ENCODE results near the gene POLK. TPM values are rescaled to one million over a fixed set of nuclear protein-coding genes. Genes with fewer than 3 reads are reported as not detected.
"Not testable (repeated sequence)": the region's sequence is repeated elsewhere in the genome, so short reads cannot be mapped to it uniquely, and the experiment has no call there.

The POLK gene
- total and polyA plus RNA-seq, 2 donors = 14.1 to 140 TPM

- Histone ChIP-seq H3K36me3 (ENCODE audit: insufficient read depth) (no peaks in the 10 kb centered on the region), H3K27ac (ENCODE audit: low read depth) (no peak overlapping the region), H3K4me1 (ENCODE audit: insufficient read depth) (no peaks in the 10 kb centered on the region), H3K4me3 (ENCODE audit: low read depth, low read length) (no peak overlapping the region)
- WGBS = 94% methylated on average over 2 of the region's 2 CpGs
- DNase-seq (ENCODE audit: extremely low spot score) = no peak
These were observed 9.5 kb downstream of the POLK start for GRCh38 chr5:75521195-75521594.

DNA sequence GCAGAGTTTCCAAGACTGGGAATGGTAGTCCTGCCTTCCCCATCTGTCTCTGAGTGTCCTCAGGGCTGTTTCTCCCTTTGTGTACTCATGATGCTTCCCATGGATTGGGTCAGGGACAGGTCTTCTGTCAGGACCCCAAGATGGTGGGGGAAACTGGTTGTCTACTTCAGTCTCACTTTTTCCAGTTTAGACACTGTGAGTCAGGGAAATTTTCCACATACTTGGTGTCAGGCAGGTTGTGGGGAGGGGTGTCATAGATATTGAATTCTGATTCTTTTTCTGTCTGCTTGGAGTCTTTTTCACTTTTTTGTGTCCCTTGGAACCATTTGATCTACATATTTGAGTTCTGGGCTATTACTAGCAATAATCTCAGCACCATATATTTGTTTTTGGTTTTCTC is 10.3 kb downstream of the POLK start:
- Histone ChIP-seq H3K36me3 (ENCODE audit: insufficient read depth) (no peaks in the 10 kb centered on the region), H3K27ac (ENCODE audit: low read depth) (no peak overlapping the region), H3K4me1 (ENCODE audit: insufficient read depth) (no peaks in the 10 kb centered on the region), H3K4me3 (ENCODE audit: low read depth, low read length) (no peak overlapping the region)
- DNase-seq (ENCODE audit: extremely low spot score) = no peak

DNA sequence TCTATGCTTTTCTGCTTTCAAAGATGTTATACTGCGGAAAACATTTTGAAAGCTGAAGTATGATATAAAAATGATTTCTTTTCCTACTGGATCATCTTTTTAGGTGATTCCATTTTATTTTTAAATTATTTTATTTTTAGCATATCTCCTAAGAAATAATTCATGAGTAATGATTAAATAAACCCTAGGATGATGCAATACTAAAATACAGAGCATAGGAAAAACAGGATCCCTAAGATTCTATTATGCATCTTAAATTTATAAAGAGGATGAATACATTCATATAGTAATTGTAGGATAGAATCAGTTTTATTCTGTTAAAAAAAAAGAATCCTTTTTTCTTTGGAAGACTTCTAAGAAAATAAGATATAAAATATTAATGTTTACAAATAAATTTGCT is 10.9 kb downstream of the POLK start:
- H3K27ac ChIP-seq (ENCODE audit: low read depth) = no peak overlapping the region
- no peaks in the 10 kb centered on the region for H3K4me1 ChIP-seq (ENCODE audit: insufficient read depth)
- DNase-seq (ENCODE audit: extremely low spot score) = no peak
- no peak overlapping the region for H3K4me3 ChIP-seq (ENCODE audit: low read depth, low read length)
- no peaks in the 10 kb centered on the region for H3K36me3 ChIP-seq (ENCODE audit: insufficient read depth)
- 97% methylated on average over 1 of the region's 1 CpG for WGBS

GRCh38 chr5:75523275-75523674 is 11.6 kb downstream of the POLK start:
- Histone ChIP-seq H3K36me3 (ENCODE audit: insufficient read depth) (no peaks in the 10 kb centered on the region), H3K27ac (ENCODE audit: low read depth) (no peak overlapping the region), H3K4me3 (ENCODE audit: low read depth, low read length) (no peak overlapping the region), H3K4me1 (ENCODE audit: insufficient read depth) (no peaks in the 10 kb centered on the region)
- WGBS = 92% methylated on average over 1 of the region's 1 CpG
- no peak for DNase-seq (ENCODE audit: extremely low spot score)

- no peak for DNase-seq (ENCODE audit: extremely low spot score)
- Histone ChIP-seq H3K27ac (ENCODE audit: low read depth) (no peak overlapping the region), H3K4me3 (ENCODE audit: low read depth, low read length) (no peak overlapping the region), H3K4me1 (ENCODE audit: insufficient read depth) (no peaks in the 10 kb centered on the region), H3K36me3 (ENCODE audit: insufficient read depth) (no peaks in the 10 kb centered on the region)
- 75% methylated on average over 3 of the region's 3 CpGs for WGBS
These were observed 12.4 kb downstream of the POLK start for GRCh38 chr5:75524071-75524470.

- Histone ChIP-seq H3K4me3 (ENCODE audit: low read depth, low read length) (no peak overlapping the region), H3K4me1 (ENCODE audit: insufficient read depth) (no peaks in the 10 kb centered on the region), H3K27ac (ENCODE audit: low read depth) (no peak overlapping the region), H3K36me3 (ENCODE audit: insufficient read depth) (no peaks in the 10 kb centered on the region)
- DNase-seq (ENCODE audit: extremely low spot score) = no peak
- WGBS = 85% methylated on average over 1 of the region's 1 CpG
These were observed 12.9 kb downstream of the POLK start for GRCh38 chr5:75524591-75524990.

- WGBS = 95% methylated on average over 1 of the region's 1 CpG
- no peaks in the 10 kb centered on the region for H3K4me1 ChIP-seq (ENCODE audit: insufficient read depth)
- DNase-seq (ENCODE audit: extremely low spot score) = no peak
- H3K36me3 ChIP-seq (ENCODE audit: insufficient read depth) = no peaks in the 10 kb centered on the region
- H3K4me3 ChIP-seq (ENCODE audit: low read depth, low read length) = no peak overlapping the region
- H3K27ac ChIP-seq (ENCODE audit: low read depth) = no peak overlapping the region
These were observed 13.7 kb downstream of the POLK start for GRCh38 chr5:75525344-75525743.

- Histone ChIP-seq H3K4me1 (ENCODE audit: insufficient read depth) (no peaks in the 10 kb centered on the region), H3K36me3 (ENCODE audit: insufficient read depth) (no peaks in the 10 kb centered on the region), H3K27ac (ENCODE audit: low read depth) (no peak overlapping the region), H3K4me3 (ENCODE audit: low read depth, low read length) (no peak overlapping the region)
- DNase-seq (ENCODE audit: extremely low spot score) = no peak
- WGBS = 83% methylated on average over 2 of the region's 2 CpGs
These were observed 14.4 kb downstream of the POLK start for GRCh38 chr5:75526070-75526469.

DNA sequence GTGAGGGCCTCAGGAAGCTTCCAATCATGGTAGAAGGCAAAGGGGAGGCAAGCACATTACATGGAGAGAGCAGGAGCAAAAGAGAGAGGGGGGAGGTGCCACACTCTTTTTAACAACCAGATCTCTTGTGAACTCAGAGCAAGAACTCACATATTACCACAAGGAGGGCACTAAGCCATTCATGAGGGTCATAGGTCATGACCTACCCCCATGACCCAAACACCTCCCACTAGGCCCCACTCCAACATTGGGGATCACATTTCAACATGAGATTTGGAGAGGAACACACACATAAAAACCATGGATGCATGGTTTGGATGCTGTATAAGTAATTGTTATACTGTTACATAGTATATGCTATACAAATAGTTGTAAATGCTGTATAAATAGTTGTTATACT is 17.5 kb downstream of the POLK start:
- H3K36me3 ChIP-seq (ENCODE audit: insufficient read depth) = no peaks in the 10 kb centered on the region
- no peak for DNase-seq (ENCODE audit: extremely low spot score)
- no peak overlapping the region for H3K27ac ChIP-seq (ENCODE audit: low read depth)
- H3K4me1 ChIP-seq (ENCODE audit: insufficient read depth) = no peaks in the 10 kb centered on the region
- no peak overlapping the region for H3K4me3 ChIP-seq (ENCODE audit: low read depth, low read length)

- H3K4me1 ChIP-seq (ENCODE audit: insufficient read depth) = no peaks in the 10 kb centered on the region
- DNase-seq (ENCODE audit: extremely low spot score) = no peak
- H3K27ac ChIP-seq (ENCODE audit: low read depth) = no peak overlapping the region
- peaks cover 3% of the 10 kb centered on the region for H3K36me3 ChIP-seq (ENCODE audit: insufficient read depth)
- H3K4me3 ChIP-seq (ENCODE audit: low read depth, low read length) = no peak overlapping the region
- over 99% methylated on average over 2 of the region's 2 CpGs for WGBS
These were observed 20.5 kb downstream of the POLK start for GRCh38 chr5:75532190-75532589.

DNA sequence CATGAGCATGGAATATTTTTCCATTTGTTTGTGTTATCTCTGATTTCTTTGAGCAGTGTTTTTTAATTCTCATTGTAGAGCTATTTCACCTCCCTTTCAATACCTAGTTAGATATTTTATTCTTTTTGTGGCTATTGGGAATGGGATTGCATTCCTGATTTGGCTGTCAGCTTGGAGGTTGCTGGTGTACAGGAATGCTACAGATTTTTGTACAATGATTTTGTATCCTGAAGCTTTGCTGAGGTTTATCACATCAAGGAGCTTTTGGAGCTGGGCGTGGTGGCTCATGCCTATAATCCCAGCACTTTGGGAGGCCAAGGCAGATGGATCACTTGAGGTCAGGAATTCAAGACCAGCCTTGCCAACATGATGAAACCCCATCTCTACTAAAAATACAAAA is 22.0 kb downstream of the POLK start:
- H3K27ac ChIP-seq (ENCODE audit: low read depth); DNase-seq (ENCODE audit: extremely low spot score); H3K36me3 ChIP-seq (ENCODE audit: insufficient read depth); H3K4me1 ChIP-seq (ENCODE audit: insufficient read depth); H3K4me3 ChIP-seq (ENCODE audit: low read depth, low read length): not testable (repeated sequence)
- 97% methylated on average over 1 of the region's 1 CpG for WGBS

DNA sequence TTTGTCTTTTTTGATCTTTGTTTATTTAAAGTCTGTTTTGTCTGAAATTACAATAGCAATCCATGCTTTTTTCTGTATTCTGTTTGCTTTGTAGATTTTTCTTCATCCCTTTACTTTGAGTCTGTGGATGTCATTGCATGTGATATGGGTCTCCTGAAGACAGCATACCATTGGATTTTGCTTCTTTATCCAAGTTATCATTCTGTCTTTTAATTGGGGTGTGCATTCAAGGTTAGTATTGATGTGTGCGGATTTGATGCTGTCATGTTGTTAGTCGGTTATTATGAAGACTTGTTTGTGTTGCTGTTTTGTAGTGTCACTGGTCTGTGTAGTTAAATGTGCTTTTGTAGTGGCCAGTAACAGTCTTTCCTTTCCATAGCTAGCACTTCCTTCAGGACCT is 23.0 kb downstream of the POLK start:
- WGBS = 97% methylated on average over 2 of the region's 2 CpGs
- DNase-seq (ENCODE audit: extremely low spot score) = no peak
- peaks cover 3% of the 10 kb centered on the region for H3K36me3 ChIP-seq (ENCODE audit: insufficient read depth)
- no peak overlapping the region for H3K27ac ChIP-seq (ENCODE audit: low read depth)
- no peaks in the 10 kb centered on the region for H3K4me1 ChIP-seq (ENCODE audit: insufficient read depth)
- no peak overlapping the region for H3K4me3 ChIP-seq (ENCODE audit: low read depth, low read length)

DNA sequence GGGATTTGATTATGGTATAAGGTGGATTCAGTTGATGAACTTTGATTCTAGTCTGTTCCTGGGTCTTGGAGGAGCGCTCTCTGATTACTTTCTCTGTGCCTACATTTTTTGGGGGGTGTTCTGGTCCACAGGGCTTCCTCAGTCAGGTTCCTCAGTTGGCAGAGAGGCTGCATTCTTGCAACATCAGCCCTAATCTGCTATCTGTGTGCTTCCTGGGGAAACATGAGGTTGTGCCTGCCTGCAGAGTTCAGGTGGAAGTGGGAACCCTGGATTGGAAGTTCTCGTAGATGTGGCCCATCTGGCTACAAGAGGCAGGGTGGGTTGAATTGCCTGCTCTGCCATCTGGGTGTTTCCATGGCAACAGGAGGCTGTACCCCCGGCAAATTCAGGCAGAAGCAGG is 24.5 kb downstream of the POLK start:
- H3K4me1 ChIP-seq (ENCODE audit: insufficient read depth) = no peaks in the 10 kb centered on the region
- 84% methylated on average over 3 of the region's 3 CpGs for WGBS
- peaks cover 3% of the 10 kb centered on the region for H3K36me3 ChIP-seq (ENCODE audit: insufficient read depth)
- H3K27ac ChIP-seq (ENCODE audit: low read depth) = no peak overlapping the region
- no peak overlapping the region for H3K4me3 ChIP-seq (ENCODE audit: low read depth, low read length)
- DNase-seq (ENCODE audit: extremely low spot score) = no peak

DNA sequence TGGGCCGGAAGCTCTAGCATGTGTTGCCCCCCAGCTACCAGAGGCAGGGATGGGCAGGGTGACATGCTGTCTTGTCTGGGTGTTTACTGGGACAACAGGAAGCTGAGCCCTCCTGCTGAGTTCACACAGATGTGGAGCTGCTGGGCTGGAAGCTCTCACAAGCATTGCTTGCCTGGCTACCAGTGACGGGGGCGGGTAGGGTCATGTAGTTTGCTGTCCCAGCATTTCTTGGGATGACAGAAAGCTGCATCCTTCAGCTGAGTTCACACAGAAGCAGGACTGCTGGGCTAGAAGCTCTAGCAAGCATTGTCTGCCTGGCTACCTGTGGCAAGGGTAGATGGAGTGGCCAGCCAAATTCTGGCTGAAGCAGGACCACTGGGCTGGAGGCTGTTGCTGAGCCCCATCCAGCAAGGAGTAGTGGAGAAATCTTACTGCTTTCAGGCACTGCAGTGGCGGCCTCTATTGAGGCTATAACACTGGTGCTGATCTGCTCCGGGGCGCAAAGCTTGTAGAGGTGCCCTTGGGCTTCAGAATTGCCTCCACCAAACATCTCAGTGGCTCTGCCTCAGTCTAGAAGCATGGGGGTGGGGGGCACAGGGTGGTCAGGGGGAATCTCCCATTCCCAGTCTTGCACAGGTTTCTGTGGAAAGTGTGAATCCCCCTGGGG is 25.1 kb downstream of the POLK start:
- WGBS = 95% methylated on average over 6 of the region's 6 CpGs
- Histone ChIP-seq H3K4me1 (ENCODE audit: insufficient read depth) (no peaks in the 10 kb centered on the region), H3K27ac (ENCODE audit: low read depth) (no peak overlapping the region), H3K36me3 (ENCODE audit: insufficient read depth) (peaks cover 3% of the 10 kb centered on the region), H3K4me3 (ENCODE audit: low read depth, low read length) (no peak overlapping the region)
- no peak for DNase-seq (ENCODE audit: extremely low spot score)

DNA sequence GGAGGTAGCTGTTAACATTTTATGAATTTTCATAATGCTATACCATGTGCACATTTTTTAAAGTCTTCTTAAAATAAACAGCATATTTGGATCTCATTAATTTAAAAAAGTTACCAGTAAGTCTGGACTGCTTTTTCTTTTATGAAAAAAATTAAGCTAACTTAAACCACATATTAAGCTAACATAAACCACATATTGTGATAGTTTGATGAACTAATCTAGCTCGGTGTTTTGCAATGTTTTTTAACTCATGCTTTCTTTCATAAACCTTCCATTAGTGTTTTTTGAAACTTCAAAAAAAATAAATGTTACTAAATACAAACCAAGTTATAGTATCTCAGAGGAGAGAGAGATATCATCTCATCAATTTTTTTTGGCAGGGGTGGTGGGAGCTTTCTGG is 26.5 kb downstream of the POLK start:
- H3K4me3 ChIP-seq (ENCODE audit: low read depth, low read length) = no peak overlapping the region
- WGBS = 51% methylated on average over 1 of the region's 1 CpG
- no peak for DNase-seq (ENCODE audit: extremely low spot score)
- peaks cover 3% of the 10 kb centered on the region for H3K36me3 ChIP-seq (ENCODE audit: insufficient read depth)
- H3K27ac ChIP-seq (ENCODE audit: low read depth) = no peak overlapping the region
- no peaks in the 10 kb centered on the region for H3K4me1 ChIP-seq (ENCODE audit: insufficient read depth)

Measured in urinary bladder (tissue), 4 donors.